ENCODE measurements around the gene PHOSPHO2.

GRCh38 chr2:169693360-169693759, 909 bp upstream of the PHOSPHO2 start:
- TF ChIP-seq EP300 (IDR thresholded peaks at IDR 0.05): no peak
- TF ChIP-seq, protein P1, sequence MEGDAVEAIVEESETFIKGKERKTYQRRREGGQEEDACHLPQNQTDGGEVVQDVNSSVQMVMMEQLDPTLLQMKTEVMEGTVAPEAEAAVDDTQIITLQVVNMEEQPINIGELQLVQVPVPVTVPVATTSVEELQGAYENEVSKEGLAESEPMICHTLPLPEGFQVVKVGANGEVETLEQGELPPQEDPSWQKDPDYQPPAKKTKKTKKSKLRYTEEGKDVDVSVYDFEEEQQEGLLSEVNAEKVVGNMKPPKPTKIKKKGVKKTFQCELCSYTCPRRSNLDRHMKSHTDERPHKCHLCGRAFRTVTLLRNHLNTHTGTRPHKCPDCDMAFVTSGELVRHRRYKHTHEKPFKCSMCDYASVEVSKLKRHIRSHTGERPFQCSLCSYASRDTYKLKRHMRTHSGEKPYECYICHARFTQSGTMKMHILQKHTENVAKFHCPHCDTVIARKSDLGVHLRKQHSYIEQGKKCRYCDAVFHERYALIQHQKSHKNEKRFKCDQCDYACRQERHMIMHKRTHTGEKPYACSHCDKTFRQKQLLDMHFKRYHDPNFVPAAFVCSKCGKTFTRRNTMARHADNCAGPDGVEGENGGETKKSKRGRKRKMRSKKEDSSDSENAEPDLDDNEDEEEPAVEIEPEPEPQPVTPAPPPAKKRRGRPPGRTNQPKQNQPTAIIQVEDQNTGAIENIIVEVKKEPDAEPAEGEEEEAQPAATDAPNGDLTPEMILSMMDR (IDR thresholded peaks at IDR 0.05): no peak
- TF ChIP-seq POLR2A (IDR thresholded peaks at IDR 0.05): no peak
- TF ChIP-seq POLR2AphosphoS5 (IDR thresholded peaks at IDR 0.05): no peak

All from suprapubic skin (tissue), 4 donors.